K562 (cell line): ENCODE measurements around the gene WLS. TPM values are rescaled to one million over a fixed set of nuclear protein-coding genes. Genes with fewer than 3 reads are reported as not detected.

ENCODE experiments used
- ATAC-seq: fragments of 200-7000 bp; cut with Tn5 transposase; 3 replicates; pipeline ENCODE4 v1.9.1; 2020; ENCODE audit warnings: moderate library complexity
- BruUV-seq: library from RNA; stranded (reverse); fragments of 400-500 nt; replicated peaks from 2 replicates; lab custom pipeline; 2021; lab: Mats Ljungman, UMichigan
- CTCF ChIA-PET: fragments of 300-600 bp; formaldehyde crosslinking; extraction: SDS; loops from one replicate; lab custom pipeline; 2021; ENCODE audit warnings: low intra/inter-chr PET ratio; lab: Yijun Ruan, JAX
- POLR2A ChIA-PET: fragments of 300-600, 350-650 bp; sonication (Branson Sonifier 250); formaldehyde crosslinking; extraction: SDS; loops from one replicate; lab custom pipeline; 2021; ENCODE audit warnings: antibody characterized with exemption, inconsistent platforms; lab: Yijun Ruan, JAX
- DNase-seq, 4 experiments: peaks; one replicate each; pipeline versions ENCODE4 v3.0.0 to v3.0.0-alpha.2; 2011 to 2018; ENCODE audit warnings: low spot score in 3 of 4, mixed read lengths in 3 of 4; ENCODE audit errors: extremely low read depth in 1 of 4
- FAIRE-seq: peaks from 2 replicates; lab custom pipeline; 2011; peaks lifted over from hg19 to GRCh38; lab: Jason Lieb, UNC
- H2AFZ ChIP-seq: 2 replicates; pipeline ENCODE4 v1.6.0; 2011; ENCODE audit warnings: low read depth, low read length, control low read depth, inconsistent platforms
- H3K27ac ChIP-seq: fragments of 200-600 bp; 3 replicates; pipeline ENCODE4 v1.8.0; 2011; ENCODE audit warnings: low read depth, mild to moderate bottlenecking, control low read depth, inconsistent platforms, low read length, moderate library complexity, mixed read lengths; ENCODE audit errors: extremely low read depth
- H3K27me3 ChIP-seq, 2 experiments: fragments of 300-600 bp in 1 of 2; 2 replicates in 1 of 2; 3 replicates in 1 of 2; pipeline versions ENCODE4 v1.6.0 to v1.8.0; 2011; ENCODE audit warnings: inconsistent platforms in 2 of 2, low read length in 2 of 2, mild to moderate bottlenecking in 1 of 2, mixed read lengths in 1 of 2, moderate library complexity in 1 of 2; ENCODE audit not compliant: control insufficient read depth in 2 of 2, insufficient read depth in 2 of 2
- H3K36me3 ChIP-seq: fragments of 300-600 bp; 3 replicates; pipeline ENCODE4 v1.8.0; 2011; ENCODE audit warnings: mild to moderate bottlenecking, low read length, inconsistent platforms; ENCODE audit not compliant: control insufficient read depth, insufficient read depth
- H3K4me1 ChIP-seq, 2 experiments: fragments of 200-600 bp in 1 of 2; replicated peaks in 1 of 2; 2 replicates in 1 of 2; 3 replicates in 1 of 2; pipeline versions ENCODE4 v1.5.1 to v1.8.0; 2011; ENCODE audit warnings: inconsistent platforms in 2 of 2, low read length in 2 of 2, mild to moderate bottlenecking in 1 of 2, mixed read lengths in 1 of 2, moderate library complexity in 1 of 2; ENCODE audit not compliant: control insufficient read depth in 2 of 2, insufficient read depth in 2 of 2
- H3K4me2 ChIP-seq: 2 replicates; pipeline ENCODE4 v1.6.1; 2011; ENCODE audit warnings: low read length, control low read depth, inconsistent platforms, mixed read lengths; ENCODE audit not compliant: insufficient read depth
- H3K4me3 ChIP-seq: fragments of 200-600 bp; sonication (generic), shearing (Covaris generic); 2 replicates; pipeline ENCODE4 v1.5.1; 2016; ENCODE audit warnings: control low read depth, inconsistent platforms
- H3K79me2 ChIP-seq: fragments of 200-600 bp; 3 replicates; pipeline ENCODE4 v1.8.0; 2011; ENCODE audit warnings: low read length, inconsistent platforms; ENCODE audit not compliant: control insufficient read depth, insufficient read depth
- H3K9ac ChIP-seq, 2 experiments: 2 replicates each; pipeline versions ENCODE4 v1.6.0 to v1.6.1; 2011; ENCODE audit warnings: low read depth in 2 of 2, low read length in 2 of 2, control low read depth in 1 of 2, inconsistent platforms in 1 of 2, mild to moderate bottlenecking in 1 of 2, mixed read lengths in 1 of 2; ENCODE audit not compliant: insufficient read depth in 1 of 2
- H3K9me1 ChIP-seq: one replicate; pipeline ENCODE4 v1.6.0; 2011; ENCODE audit warnings: inconsistent platforms, mild to moderate bottlenecking, low read length, moderate library complexity; ENCODE audit not compliant: control insufficient read depth, insufficient read depth
- H3K9me3 ChIP-seq: replicated peaks from 2 replicates; pipeline ENCODE4 v1.5.1; 2011; ENCODE audit warnings: low read depth, low read length, inconsistent platforms; ENCODE audit not compliant: control insufficient read depth, insufficient read depth
- H4K20me1 ChIP-seq: replicated peaks from 2 replicates; pipeline ENCODE4 v1.6.1; 2011; ENCODE audit warnings: low read length, inconsistent platforms, mixed read lengths; ENCODE audit not compliant: control insufficient read depth, insufficient read depth
- BMI1 ChIP-seq: fragments of 150-350 bp; IDR thresholded peaks from 2 replicates; pipeline ENCODE4 v1.6.1; 2014; ENCODE audit warnings: low read length
- ESRRB ChIP-seq: fragments of 250-450 bp; sonication (Bioruptor Pico); IDR thresholded peaks from 2 replicates; pipeline ENCODE4 v1.5.0; 2020; ENCODE audit warnings: mild to moderate bottlenecking, moderate library complexity, borderline replicate concordance
- HLTF ChIP-seq: fragments of 450-650 bp; IDR thresholded peaks from 2 replicates; pipeline ENCODE4 v1.6.1; 2016
- HNRNPH1 ChIP-seq: fragments of 200-400 bp; formaldehyde crosslinking; optimal IDR thresholded peaks from 2 replicates; pipeline ENCODE3; 2017; ENCODE audit warnings: low read depth, mild to moderate bottlenecking, low read length, moderate library complexity
- KLF13 ChIP-seq: fragments of 450-650 bp; IDR thresholded peaks from 2 replicates; pipeline ENCODE4 v1.6.1; 2016; ENCODE audit warnings: missing genetic modification characterization, low read depth, mild to moderate bottlenecking, missing compliant biosample characterization, moderate library complexity, borderline replicate concordance
- NCOA4 ChIP-seq: fragments of 450-650 bp; IDR thresholded peaks from 2 replicates; pipeline ENCODE4 v1.6.1; 2018; ENCODE audit warnings: mild to moderate bottlenecking; ENCODE audit not compliant: partially characterized antibody
- NR1H2 ChIP-seq: sonication (generic); formaldehyde crosslinking; IDR thresholded peaks from 2 replicates; pipeline ENCODE4 v1.4.0; 2020; ENCODE audit warnings: mild to moderate bottlenecking, missing genetic modification reagents
- PHB ChIP-seq: fragments of 250-450 bp; sonication (Bioruptor Pico); IDR thresholded peaks from 2 replicates; pipeline ENCODE4 v1.5.0; 2021
- SMAD1 ChIP-seq: fragments of 150-350 bp; IDR thresholded peaks from 2 replicates; pipeline ENCODE4 v1.6.1; 2014; ENCODE audit warnings: low read length, low read depth; ENCODE audit not compliant: partially characterized antibody
- SMARCE1 ChIP-seq: fragments of 450-650 bp; IDR thresholded peaks from 2 replicates; pipeline ENCODE4 v1.7.1; 2016; ENCODE audit warnings: mild to moderate bottlenecking
- SOX6 ChIP-seq: fragments of 450-650 bp; IDR thresholded peaks from 2 replicates; pipeline ENCODE4 v1.6.1; 2014; ENCODE audit warnings: mild to moderate bottlenecking
- TEAD1 ChIP-seq, 2 experiments: fragments of 450-650 bp in 1 of 2; sonication (generic) in 1 of 2; formaldehyde crosslinking; IDR thresholded peaks; 2 replicates each; pipeline versions ENCODE4 v1.4.0 to v1.8.0; 2020 to 2022; ENCODE audit warnings: mild to moderate bottlenecking in 2 of 2, missing genetic modification reagents in 1 of 2
- ZNF146 ChIP-seq: IDR thresholded peaks from one replicate; pipeline ENCODE4 v1.6.1; 2018; ENCODE audit warnings: missing compliant biosample characterization; ENCODE audit not compliant: unreplicated experiment
- ZNF263 ChIP-seq: sonication (generic); formaldehyde crosslinking; IDR thresholded peaks from 2 replicates; pipeline ENCODE4 v1.8.0; 2022; ENCODE audit warnings: mild to moderate bottlenecking, missing genetic modification reagents, borderline replicate concordance
- ZNF324 ChIP-seq: fragments of 250-450 bp; sonication (Bioruptor Pico); IDR thresholded peaks from 2 replicates; pipeline ENCODE4 v1.4.0; 2020; ENCODE audit warnings: mild to moderate bottlenecking
- ZNF408 ChIP-seq: fragments of 250-450 bp; sonication (Bioruptor Pico); IDR thresholded peaks from 2 replicates; pipeline ENCODE4 v1.4.0; 2020; ENCODE audit warnings: low read depth, mild to moderate bottlenecking, moderate library complexity
- ZNF76 ChIP-seq: fragments of 250-450 bp; sonication (Bioruptor Pico); IDR thresholded peaks from 2 replicates; pipeline ENCODE4 v1.4.0; 2020; ENCODE audit warnings: mild to moderate bottlenecking, moderate library complexity, borderline replicate concordance
- WGBS: fragments of 100-300 bp; shearing (Covaris generic); methylation state at CpG from one replicate; pipeline ENCODE4 v1.1.6; 2016; ENCODE audit warnings: low coverage, mixed read lengths; ENCODE audit not compliant: insufficient coverage; ENCODE audit errors: missing lambda C conversion rate; 5-methylcytosine and 5-hydroxymethylcytosine counted together
- in situ Hi-C: fragments of 300-500 bp; cut with MboI; formaldehyde crosslinking; loops from 4 replicates; pipeline ENCODE4 v1.15.0; 2018; ENCODE audit warnings: inconsistent platforms, mixed read lengths
- intact Hi-C: fragments of 100-400 bp; cut with micrococcal nuclease; formaldehyde crosslinking; loops from 2 replicates; pipeline ENCODE4 v1.14.2; 2022
- polyA plus RNA-seq, 8 experiments: library from polyadenylated mRNA; depleted of rRNA in 4 of 8; stranded (reverse) in 5 of 8; unstranded in 3 of 8; fragments of >200 nt; fragmentation: Nextera tagmentation in 2 of 8; fragmentation: Illumina TruSeq in 1 of 8; extraction: Ambion mirVana in 2 of 8; extraction: Trizol in 1 of 8; gene quantifications; 2 replicates each; pipeline versions ENCODE4 v1.2.1 to v1.2.3, GENCODE V29; 2011 to 2014; ENCODE audit warnings: inconsistent platforms in 1 of 8, missing spikeins in 1 of 8
- total RNA-seq, 7 experiments: library from RNA; depleted of rRNA in 6 of 7; stranded (reverse); fragments of >200 nt in 6 of 7; fragmentation: Illumina TruSeq in 2 of 7; extraction: Trizol in 2 of 7; gene quantifications; 2 replicates each; pipeline versions ENCODE4 v1.2.1 to v1.2.3, GENCODE V29; 2011 to 2021; ENCODE audit warnings: low replicate concordance in 1 of 7
- TF ChIP-seq, protein P1 (sequence below): fragments of 200-800 bp; sonication (Bioruptor generic); IDR thresholded peaks from 2 replicates; pipeline ENCODE4 v1.6.1; 2017; ENCODE audit warnings: missing genetic modification characterization, missing compliant biosample characterization
- TF ChIP-seq, protein P2 (sequence below): fragments of 250-450 bp; sonication (Bioruptor Pico); IDR thresholded peaks from 2 replicates; pipeline ENCODE4 v1.5.0; 2021
- TF ChIP-seq, protein P3 (sequence below): fragments of 450-650 bp; IDR thresholded peaks from 2 replicates; pipeline ENCODE4 v1.6.1; 2016

The WLS gene
- total and polyA plus RNA-seq, 9 of the 15 experiments (the other 6 are each of a cell fraction or from before 2014, with no cell fraction given), result 0.47 TPM; not detected in 8

DNA sequence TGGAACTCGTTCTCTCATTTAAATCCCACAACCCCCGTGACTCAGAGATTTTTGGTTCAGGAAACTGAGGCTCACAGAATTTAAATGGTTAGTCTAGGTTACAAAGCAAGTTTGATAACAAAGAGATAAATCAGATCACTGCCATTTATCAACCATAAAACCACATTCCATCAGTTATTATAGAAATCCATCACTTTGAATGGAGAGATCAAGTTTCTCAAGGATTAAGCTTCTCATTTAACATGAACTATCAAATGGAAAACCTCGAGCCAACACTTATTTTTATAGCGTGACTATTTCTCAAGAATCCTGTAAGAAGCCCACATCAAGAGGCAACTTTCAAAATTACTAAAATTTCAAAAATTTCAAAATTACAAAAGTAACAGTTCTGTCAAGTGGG is 11.9 kb downstream of the WLS start (continued):
- TF ChIP-seq TEAD1 (CRISPR knock-in tag; IDR thresholded peaks at IDR 0.05), result no peak
- TF ChIP-seq NCOA4, result no peak
- no peak for TF ChIP-seq ZNF263 (CRISPR knock-in tag)

DNA sequence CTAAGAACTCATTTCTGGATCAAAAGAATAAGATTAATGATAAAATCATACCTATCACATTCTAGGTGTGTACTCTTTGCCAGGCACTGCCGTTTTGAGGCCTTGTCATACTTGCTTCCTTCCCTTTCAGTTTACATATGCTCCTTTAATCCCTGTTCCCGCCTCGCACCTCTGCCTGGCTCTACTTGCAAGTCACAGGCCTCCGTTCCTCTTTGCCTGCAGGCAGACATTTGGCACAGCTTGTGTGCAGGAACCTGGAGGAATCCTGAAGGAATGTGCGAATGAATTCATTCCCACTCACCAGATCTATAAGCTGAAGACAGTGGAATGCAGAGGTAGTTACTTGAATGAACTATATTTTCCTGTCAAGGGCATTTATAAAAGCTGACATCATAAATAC is 13.8 kb downstream of the WLS start:
- FAIRE-seq (no peak), DNase-seq (no peak), ATAC-seq (no peak)
- intact Hi-C loops (no loop called here), in situ Hi-C loops (no loop called here)
- BruUV-seq, result no TSS peak
- no peak overlapping the region for H3K27ac ChIP-seq
- TF ChIP-seq HLTF (no peak), NR1H2 (CRISPR knock-in tag) (no peak), ZNF408 (CRISPR knock-in tag) (no peak), ESRRB (CRISPR knock-in tag) (no peak), SMAD1 (no peak), ZNF76 (CRISPR knock-in tag) (no peak), NCOA4 (no peak), SMARCE1 (no peak), PHB (CRISPR knock-in tag) (no peak), BMI1 (no peak), ZNF324 (CRISPR knock-in tag) (no peak), SOX6 (no peak), KLF13 (no peak), HNRNPH1 (no peak), ZNF146 (no peak)
- TF ChIP-seq, protein P1, sequence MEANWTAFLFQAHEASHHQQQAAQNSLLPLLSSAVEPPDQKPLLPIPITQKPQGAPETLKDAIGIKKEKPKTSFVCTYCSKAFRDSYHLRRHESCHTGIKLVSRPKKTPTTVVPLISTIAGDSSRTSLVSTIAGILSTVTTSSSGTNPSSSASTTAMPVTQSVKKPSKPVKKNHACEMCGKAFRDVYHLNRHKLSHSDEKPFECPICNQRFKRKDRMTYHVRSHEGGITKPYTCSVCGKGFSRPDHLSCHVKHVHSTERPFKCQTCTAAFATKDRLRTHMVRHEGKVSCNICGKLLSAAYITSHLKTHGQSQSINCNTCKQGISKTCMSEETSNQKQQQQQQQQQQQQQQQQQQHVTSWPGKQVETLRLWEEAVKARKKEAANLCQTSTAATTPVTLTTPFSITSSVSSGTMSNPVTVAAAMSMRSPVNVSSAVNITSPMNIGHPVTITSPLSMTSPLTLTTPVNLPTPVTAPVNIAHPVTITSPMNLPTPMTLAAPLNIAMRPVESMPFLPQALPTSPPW, result no peak
- TF ChIP-seq, protein P2, sequence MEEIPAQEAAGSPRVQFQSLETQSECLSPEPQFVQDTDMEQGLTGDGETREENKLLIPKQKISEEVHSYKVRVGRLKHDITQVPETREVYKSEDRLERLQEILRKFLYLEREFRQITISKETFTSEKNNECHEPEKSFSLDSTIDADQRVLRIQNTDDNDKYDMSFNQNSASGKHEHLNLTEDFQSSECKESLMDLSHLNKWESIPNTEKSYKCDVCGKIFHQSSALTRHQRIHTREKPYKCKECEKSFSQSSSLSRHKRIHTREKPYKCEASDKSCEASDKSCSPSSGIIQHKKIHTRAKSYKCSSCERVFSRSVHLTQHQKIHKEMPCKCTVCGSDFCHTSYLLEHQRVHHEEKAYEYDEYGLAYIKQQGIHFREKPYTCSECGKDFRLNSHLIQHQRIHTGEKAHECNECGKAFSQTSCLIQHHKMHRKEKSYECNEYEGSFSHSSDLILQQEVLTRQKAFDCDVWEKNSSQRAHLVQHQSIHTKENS (CRISPR knock-in tag), result no peak
- TF ChIP-seq, protein P3, sequence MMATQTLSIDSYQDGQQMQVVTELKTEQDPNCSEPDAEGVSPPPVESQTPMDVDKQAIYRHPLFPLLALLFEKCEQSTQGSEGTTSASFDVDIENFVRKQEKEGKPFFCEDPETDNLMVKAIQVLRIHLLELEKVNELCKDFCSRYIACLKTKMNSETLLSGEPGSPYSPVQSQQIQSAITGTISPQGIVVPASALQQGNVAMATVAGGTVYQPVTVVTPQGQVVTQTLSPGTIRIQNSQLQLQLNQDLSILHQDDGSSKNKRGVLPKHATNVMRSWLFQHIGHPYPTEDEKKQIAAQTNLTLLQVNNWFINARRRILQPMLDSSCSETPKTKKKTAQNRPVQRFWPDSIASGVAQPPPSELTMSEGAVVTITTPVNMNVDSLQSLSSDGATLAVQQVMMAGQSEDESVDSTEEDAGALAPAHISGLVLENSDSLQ, result no peak
- H3K4me3 ChIP-seq, result no peak overlapping the region
- H2AFZ ChIP-seq, result no peak overlapping the region
- no peaks in the 10 kb centered on the region for H3K4me1 ChIP-seq
- H4K20me1 ChIP-seq, result no peaks in the 10 kb centered on the region
- WGBS, result 0% methylated on average over 5 of the region's 5 CpGs
- no peaks in the 10 kb centered on the region for H3K9me1 ChIP-seq
- no peak overlapping the region for H3K9ac ChIP-seq
- CTCF ChIA-PET, result no interaction called here
- POLR2A ChIA-PET, result no interaction called here
- H3K9me3 ChIP-seq, result no peaks in the 10 kb centered on the region; the same call in 1 of the 2 replicates
- H3K4me2 ChIP-seq, result no peak overlapping the region
- H3K36me3 ChIP-seq, result no peaks in the 10 kb centered on the region
- no peaks in the 10 kb centered on the region for H3K79me2 ChIP-seq
- H3K27me3 ChIP-seq, result no peaks in the 10 kb centered on the region
